ENCODE data around the gene ECD. TPM values are rescaled to one million over a fixed set of nuclear protein-coding genes. Genes with fewer than 3 reads are reported as not detected.

ECD gene
- total RNA-seq, 1 experiment from 2014 or later, result 25.4 TPM

DNA sequence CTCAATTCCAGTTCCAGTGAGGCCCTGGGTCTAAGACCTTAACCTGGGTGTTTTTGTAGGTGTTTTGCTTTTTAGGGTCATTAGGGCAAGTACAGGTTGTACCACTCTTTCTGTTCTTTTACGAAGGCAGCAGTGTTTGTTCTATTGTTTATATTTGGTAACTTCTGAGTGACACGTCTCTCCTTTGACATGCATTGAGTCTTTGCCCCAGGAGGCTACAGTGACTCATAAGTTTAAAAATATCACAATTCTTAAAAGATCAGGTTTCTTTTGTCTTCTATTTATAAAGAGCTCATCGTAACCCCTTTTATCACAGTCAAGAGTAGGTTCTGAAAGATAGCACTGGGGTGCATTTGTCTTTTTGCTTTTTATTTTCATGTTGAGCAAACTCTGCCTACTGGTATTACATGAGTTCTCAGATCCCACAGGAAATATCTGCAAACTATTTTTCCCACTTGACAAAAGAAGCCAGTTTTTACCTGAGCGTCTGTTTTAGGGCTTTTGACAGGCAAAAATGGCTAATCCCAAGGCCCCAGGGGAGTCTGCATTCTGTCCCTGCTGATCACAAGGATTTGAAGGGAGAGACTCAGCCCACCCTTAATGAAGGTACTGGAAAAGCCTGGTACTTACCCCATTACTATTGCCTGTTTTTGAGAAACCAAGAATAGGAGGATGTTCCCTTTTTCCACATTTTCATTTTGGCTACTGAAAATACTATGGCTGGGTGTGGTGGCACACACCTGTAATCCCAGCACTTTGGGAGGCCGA lies 49.6 kb downstream of the ECD start:
- peaks cover 15 to 42% of the 10 kb centered on the region in 2 experiments for H3K4me1 ChIP-seq (ENCODE audit: control insufficient read depth in 1 of 2, insufficient read depth in 2 of 2, low read length in 2 of 2)
- peak overlapping the region; percentile 80 for H3K27ac ChIP-seq (ENCODE audit: low read depth, low read length)
- H3K9me2 ChIP-seq (ENCODE audit: insufficient read depth), result no peaks in the 10 kb centered on the region
- ChIA-PET RAD21 (ENCODE audit: low non-redundant PET in 1 of 2, low total read pairs in 2 of 2, uncharacterized antibody in 2 of 2, unreplicated experiment in 2 of 2) (no interaction called here), POLR2A (interaction anchor here (1.0 kb wide), 1 partner anchor 21 kb away, joined by 4 read pairs; the partner anchor contains the start of gene P4HA1), CTCF (no interaction called here)
- peak; percentile 87 for ATAC-seq
- no peaks in the 10 kb centered on the region for H3K36me3 ChIP-seq (ENCODE audit: control insufficient read depth in 1 of 2, insufficient read depth in 2 of 2, low read length in 2 of 2)
- H3K9ac ChIP-seq (ENCODE audit: low read length), result peak overlapping the region; percentile 53
- H3K4me2 ChIP-seq (ENCODE audit: low read length), result peak overlapping the region; percentile 81
- no peaks in the 10 kb centered on the region for H3K9me3 ChIP-seq (ENCODE audit: control insufficient read depth in 1 of 2, insufficient read depth in 1 of 2, low read depth in 1 of 2, low read length in 2 of 2)
- no peaks in the 10 kb centered on the region for H4K20me1 ChIP-seq (ENCODE audit: insufficient read depth)
- BruUV-seq (replicated peaks), result no TSS peak
- intact Hi-C loops (cut with micrococcal nuclease), result no loop called here
- no peaks in the 10 kb centered on the region for H3K79me2 ChIP-seq (ENCODE audit: insufficient read depth, low read length)
- peak; percentile 59 for DNase-seq (ENCODE audit: low read depth, low spot score)
- H3K27me3 ChIP-seq (ENCODE audit: insufficient read depth, low read length), result no peaks in the 10 kb centered on the region
- H3K4me3 ChIP-seq (replicated peaks in 1 of 2; ENCODE audit: low read depth in 1 of 2, low read length in 2 of 2), result peak overlapping the region; percentile 16 to 44; a peak in 3 of 4 replicates
- H2AFZ ChIP-seq (ENCODE audit: low read depth, low read length, poor library complexity, severe bottlenecking), result no peak overlapping the region
- TF ChIP-seq ELF1 (IDR thresholded peaks at IDR 0.05; ENCODE audit: borderline replicate concordance, low read depth), result no peak; the same call in 1 of the 2 replicates
- TF ChIP-seq, protein P1, sequence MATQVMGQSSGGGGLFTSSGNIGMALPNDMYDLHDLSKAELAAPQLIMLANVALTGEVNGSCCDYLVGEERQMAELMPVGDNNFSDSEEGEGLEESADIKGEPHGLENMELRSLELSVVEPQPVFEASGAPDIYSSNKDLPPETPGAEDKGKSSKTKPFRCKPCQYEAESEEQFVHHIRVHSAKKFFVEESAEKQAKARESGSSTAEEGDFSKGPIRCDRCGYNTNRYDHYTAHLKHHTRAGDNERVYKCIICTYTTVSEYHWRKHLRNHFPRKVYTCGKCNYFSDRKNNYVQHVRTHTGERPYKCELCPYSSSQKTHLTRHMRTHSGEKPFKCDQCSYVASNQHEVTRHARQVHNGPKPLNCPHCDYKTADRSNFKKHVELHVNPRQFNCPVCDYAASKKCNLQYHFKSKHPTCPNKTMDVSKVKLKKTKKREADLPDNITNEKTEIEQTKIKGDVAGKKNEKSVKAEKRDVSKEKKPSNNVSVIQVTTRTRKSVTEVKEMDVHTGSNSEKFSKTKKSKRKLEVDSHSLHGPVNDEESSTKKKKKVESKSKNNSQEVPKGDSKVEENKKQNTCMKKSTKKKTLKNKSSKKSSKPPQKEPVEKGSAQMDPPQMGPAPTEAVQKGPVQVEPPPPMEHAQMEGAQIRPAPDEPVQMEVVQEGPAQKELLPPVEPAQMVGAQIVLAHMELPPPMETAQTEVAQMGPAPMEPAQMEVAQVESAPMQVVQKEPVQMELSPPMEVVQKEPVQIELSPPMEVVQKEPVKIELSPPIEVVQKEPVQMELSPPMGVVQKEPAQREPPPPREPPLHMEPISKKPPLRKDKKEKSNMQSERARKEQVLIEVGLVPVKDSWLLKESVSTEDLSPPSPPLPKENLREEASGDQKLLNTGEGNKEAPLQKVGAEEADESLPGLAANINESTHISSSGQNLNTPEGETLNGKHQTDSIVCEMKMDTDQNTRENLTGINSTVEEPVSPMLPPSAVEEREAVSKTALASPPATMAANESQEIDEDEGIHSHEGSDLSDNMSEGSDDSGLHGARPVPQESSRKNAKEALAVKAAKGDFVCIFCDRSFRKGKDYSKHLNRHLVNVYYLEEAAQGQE (IDR thresholded peaks at IDR 0.05; ENCODE audit: low read depth), result no peak
- TF ChIP-seq JUND (IDR thresholded peaks at IDR 0.05), result peak; percentile 88
- peak; percentile 89 for TF ChIP-seq SP1 (IDR thresholded peaks at IDR 0.05; ENCODE audit: low read depth)
- TF ChIP-seq YY1 (IDR thresholded peaks at IDR 0.05; ENCODE audit: extremely low read depth, insufficient replicate concordance, low read depth, low read length), result no peak
- TF ChIP-seq CBX3 (IDR thresholded peaks at IDR 0.05; ENCODE audit: low read depth), result peak; percentile 63
- no peak for TF ChIP-seq ZNF274 (IDR thresholded peaks at IDR 0.05; ENCODE audit: low read depth, low read length)
- no peak for TF ChIP-seq RAD21 (IDR thresholded peaks at IDR 0.05; ENCODE audit: low read depth)
- TF ChIP-seq CEBPB (IDR thresholded peaks at IDR 0.05; ENCODE audit: low read depth), result peak; percentile 76
- TF ChIP-seq, protein P2, sequence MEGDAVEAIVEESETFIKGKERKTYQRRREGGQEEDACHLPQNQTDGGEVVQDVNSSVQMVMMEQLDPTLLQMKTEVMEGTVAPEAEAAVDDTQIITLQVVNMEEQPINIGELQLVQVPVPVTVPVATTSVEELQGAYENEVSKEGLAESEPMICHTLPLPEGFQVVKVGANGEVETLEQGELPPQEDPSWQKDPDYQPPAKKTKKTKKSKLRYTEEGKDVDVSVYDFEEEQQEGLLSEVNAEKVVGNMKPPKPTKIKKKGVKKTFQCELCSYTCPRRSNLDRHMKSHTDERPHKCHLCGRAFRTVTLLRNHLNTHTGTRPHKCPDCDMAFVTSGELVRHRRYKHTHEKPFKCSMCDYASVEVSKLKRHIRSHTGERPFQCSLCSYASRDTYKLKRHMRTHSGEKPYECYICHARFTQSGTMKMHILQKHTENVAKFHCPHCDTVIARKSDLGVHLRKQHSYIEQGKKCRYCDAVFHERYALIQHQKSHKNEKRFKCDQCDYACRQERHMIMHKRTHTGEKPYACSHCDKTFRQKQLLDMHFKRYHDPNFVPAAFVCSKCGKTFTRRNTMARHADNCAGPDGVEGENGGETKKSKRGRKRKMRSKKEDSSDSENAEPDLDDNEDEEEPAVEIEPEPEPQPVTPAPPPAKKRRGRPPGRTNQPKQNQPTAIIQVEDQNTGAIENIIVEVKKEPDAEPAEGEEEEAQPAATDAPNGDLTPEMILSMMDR (IDR thresholded peaks at IDR 0.05 in 2 of 3, conservative IDR thresholded peaks at IDR 0.05 in 1 of 3; ENCODE audit: borderline replicate concordance in 1 of 3, insufficient read depth in 1 of 3, low read depth in 2 of 3, low read length in 2 of 3), result no peak
- peak; percentile 74; the same call in 1 of the 2 replicates for TF ChIP-seq SIN3A (IDR thresholded peaks at IDR 0.05; ENCODE audit: low read depth)
- TF ChIP-seq POLR2A (IDR thresholded peaks at IDR 0.05; ENCODE audit: borderline replicate concordance, extremely low read depth, insufficient read depth, insufficient read length), result no peak
- TF ChIP-seq, protein P3, sequence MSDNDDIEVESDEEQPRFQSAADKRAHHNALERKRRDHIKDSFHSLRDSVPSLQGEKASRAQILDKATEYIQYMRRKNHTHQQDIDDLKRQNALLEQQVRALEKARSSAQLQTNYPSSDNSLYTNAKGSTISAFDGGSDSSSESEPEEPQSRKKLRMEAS (IDR thresholded peaks at IDR 0.05), result no peak
- no peak for TF ChIP-seq EGR1 (IDR thresholded peaks at IDR 0.05; ENCODE audit: low read depth)
- TF ChIP-seq, protein P4, sequence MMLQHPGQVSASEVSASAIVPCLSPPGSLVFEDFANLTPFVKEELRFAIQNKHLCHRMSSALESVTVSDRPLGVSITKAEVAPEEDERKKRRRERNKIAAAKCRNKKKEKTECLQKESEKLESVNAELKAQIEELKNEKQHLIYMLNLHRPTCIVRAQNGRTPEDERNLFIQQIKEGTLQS (IDR thresholded peaks at IDR 0.05), result no peak
- peak; percentile 47; the same call in 1 of the 2 replicates for TF ChIP-seq POLR2AphosphoS5 (IDR thresholded peaks at IDR 0.05; ENCODE audit: low read depth, low read length)
- no peak for TF ChIP-seq EZH2 (IDR thresholded peaks at IDR 0.05)
- TF ChIP-seq, protein P5, sequence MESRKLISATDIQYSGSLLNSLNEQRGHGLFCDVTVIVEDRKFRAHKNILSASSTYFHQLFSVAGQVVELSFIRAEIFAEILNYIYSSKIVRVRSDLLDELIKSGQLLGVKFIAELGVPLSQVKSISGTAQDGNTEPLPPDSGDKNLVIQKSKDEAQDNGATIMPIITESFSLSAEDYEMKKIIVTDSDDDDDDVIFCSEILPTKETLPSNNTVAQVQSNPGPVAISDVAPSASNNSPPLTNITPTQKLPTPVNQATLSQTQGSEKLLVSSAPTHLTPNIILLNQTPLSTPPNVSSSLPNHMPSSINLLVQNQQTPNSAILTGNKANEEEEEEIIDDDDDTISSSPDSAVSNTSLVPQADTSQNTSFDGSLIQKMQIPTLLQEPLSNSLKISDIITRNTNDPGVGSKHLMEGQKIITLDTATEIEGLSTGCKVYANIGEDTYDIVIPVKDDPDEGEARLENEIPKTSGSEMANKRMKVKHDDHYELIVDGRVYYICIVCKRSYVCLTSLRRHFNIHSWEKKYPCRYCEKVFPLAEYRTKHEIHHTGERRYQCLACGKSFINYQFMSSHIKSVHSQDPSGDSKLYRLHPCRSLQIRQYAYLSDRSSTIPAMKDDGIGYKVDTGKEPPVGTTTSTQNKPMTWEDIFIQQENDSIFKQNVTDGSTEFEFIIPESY (IDR thresholded peaks at IDR 0.05; ENCODE audit: extremely low read depth, insufficient replicate concordance, low read length), result no peak
- TF ChIP-seq TCF7L2 (IDR thresholded peaks at IDR 0.05; ENCODE audit: borderline replicate concordance, extremely low read depth, insufficient read depth, insufficient read length), result no peak

All from HCT116 (cell line).